H1 (cell line): ENCODE data around the gene CPSF4L. TPM values are rescaled to one million over a fixed set of nuclear protein-coding genes. Genes with fewer than 3 reads are reported as not detected.

Experiments
- ASH2L ChIP-seq: fragments of 200-600, 300-600 bp; sonication (generic); IDR thresholded peaks from one replicate; pipeline ENCODE4 v1.7.1; 2017; ENCODE audit warnings: low read length
- ATF3 ChIP-seq: IDR thresholded peaks from 2 replicates; pipeline ENCODE4 v1.6.1; 2011; ENCODE audit warnings: low read depth, mild to moderate bottlenecking, low read length; ENCODE audit not compliant: insufficient read depth
- BCL11A ChIP-seq, 2 experiments: IDR thresholded peaks; one replicate each; pipeline ENCODE4 v1.6.1; 2011; ENCODE audit warnings: low read depth in 2 of 2, low read length in 2 of 2, mild to moderate bottlenecking in 2 of 2
- BRCA1 ChIP-seq: IDR thresholded peaks from 2 replicates; pipeline ENCODE4 v1.6.1; 2012; ENCODE audit warnings: low read depth, low read length, improper control_type of control experiment
- CBX5 ChIP-seq: fragments of 300-800, 300-1000 bp; sonication (generic); IDR thresholded peaks from 2 replicates; pipeline ENCODE4 v1.7.1; 2016; ENCODE audit warnings: antibody characterized with exemption, low read length, low read depth
- EZH2 ChIP-seq: fragments of 200-600 bp; sonication (generic); IDR thresholded peaks from 2 replicates; pipeline ENCODE4 v1.7.1; 2012; ENCODE audit warnings: low read depth, mild to moderate bottlenecking, moderate library complexity, low read length, inconsistent platforms; ENCODE audit not compliant: severe bottlenecking
- POLR2A ChIP-seq, 2 experiments: IDR thresholded peaks; 1 replicate in 1 of 2; 2 replicates in 1 of 2; pipeline ENCODE4 v1.6.1; 2011; ENCODE audit warnings: low read depth in 2 of 2, low read length in 2 of 2, mild to moderate bottlenecking in 2 of 2; ENCODE audit errors: control extremely low read depth in 1 of 2
- POU5F1 ChIP-seq: IDR thresholded peaks from 2 replicates; pipeline ENCODE4 v1.6.1; 2011; ENCODE audit warnings: low read depth, mild to moderate bottlenecking, low read length, moderate library complexity
- USF2 ChIP-seq: IDR thresholded peaks from 2 replicates; pipeline ENCODE4 v1.6.1; 2011; ENCODE audit warnings: low read length, improper control_type of control experiment
- polyA plus RNA-seq, 7 experiments: library from polyadenylated mRNA; depleted of rRNA in 3 of 7; stranded (reverse) in 5 of 7; unstranded in 2 of 7; fragments of >200 nt in 5 of 7; fragments of 200-250 nt in 2 of 7; gene quantifications; 1 replicate in 5 of 7; 2 replicates in 1 of 7; 4 replicates in 1 of 7; pipeline versions ENCODE4 v1.2.1 to v1.2.3, GENCODE V29; 2011 to 2013; ENCODE audit warnings: missing spikeins in 2 of 7, mixed read lengths in 2 of 7
- total RNA-seq: library from RNA; stranded (reverse); fragmentation: NEBNext Ultra II Directional; extraction: Animal tissue kit (Norgen Biotek cat#: 25700); gene quantifications from 2 replicates; pipeline ENCODE4 v1.2.1, GENCODE V29; 2021

The CPSF4L gene
- total and polyA plus RNA-seq, 2 of the 8 experiments (the other 6 are each of a cell fraction or from before 2014, with no cell fraction given) = not detected

DNA sequence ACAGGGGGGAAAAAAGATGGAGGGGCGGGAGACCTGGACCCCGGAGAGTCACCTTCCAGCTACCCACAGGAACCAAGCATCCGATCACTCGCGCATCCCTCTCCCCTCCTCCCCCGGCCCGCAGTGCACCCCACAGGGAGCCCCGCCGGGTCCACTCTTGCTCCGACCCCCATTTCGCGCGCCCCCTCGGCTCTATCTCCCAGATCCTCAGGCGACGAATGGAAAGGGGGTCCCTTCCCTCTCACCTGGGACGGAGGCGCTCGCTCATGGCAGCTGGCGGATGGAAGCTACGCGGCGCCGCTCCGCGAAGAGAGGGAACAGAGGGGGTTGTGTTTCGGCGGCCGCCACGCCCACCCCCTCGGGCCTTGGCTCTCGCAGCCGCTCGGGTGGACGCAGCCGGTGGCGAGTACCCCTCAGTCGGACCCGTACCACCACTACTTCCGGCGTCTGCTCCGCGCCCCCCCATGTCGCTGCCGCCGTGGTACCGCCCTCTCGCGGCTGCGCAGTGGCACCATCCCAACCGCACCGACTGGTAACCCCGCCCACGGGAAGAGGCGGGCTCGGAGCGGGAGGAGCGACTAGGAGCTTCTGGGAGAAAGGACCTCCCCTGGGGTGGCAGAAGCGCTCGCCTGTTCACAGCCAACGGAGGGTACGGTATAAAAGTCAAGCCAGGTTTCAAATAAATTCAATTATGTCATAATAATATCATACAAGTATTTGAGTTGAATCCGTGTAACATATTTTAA is 29.7 kb downstream of the CPSF4L start (continued):
- TF ChIP-seq BCL11A (IDR thresholded peaks at IDR 0.05; ENCODE audit: low read depth in 2 of 2, low read length in 2 of 2) (no peak), CBX5 (no peak), POLR2A (IDR thresholded peaks at IDR 0.05; ENCODE audit: control extremely low read depth in 1 of 2, low read depth in 2 of 2, low read length in 2 of 2) (peak; percentile 40 to 61), ASH2L (peak; percentile 74), USF2 (no peak), ATF3 (no peak), POU5F1 (no peak), EZH2 (no peak), BRCA1 (no peak)
